OCI-LY7 (cell line): ENCODE data around the gene UBXN7.

Experiments used
- EZH2phosphoT487 ChIP-seq: fragments of 200-600 bp; sonication (generic); IDR thresholded peaks from 2 replicates; pipeline ENCODE4 v1.6.1; 2018; ENCODE audit warnings: low read depth, borderline replicate concordance, mild to moderate bottlenecking, mixed run types, antibody characterized with exemption, low read length, moderate library complexity, mixed read lengths
- TF ChIP-seq, protein P1 (sequence below): fragments of 200-600 bp; sonication (generic); conservative IDR thresholded peaks from 2 replicates; pipeline ENCODE4 v1.5.1; 2014; ENCODE audit warnings: mild to moderate bottlenecking, antibody characterized with exemption, low read length, moderate library complexity, mixed read lengths

- TF ChIP-seq, protein P1, sequence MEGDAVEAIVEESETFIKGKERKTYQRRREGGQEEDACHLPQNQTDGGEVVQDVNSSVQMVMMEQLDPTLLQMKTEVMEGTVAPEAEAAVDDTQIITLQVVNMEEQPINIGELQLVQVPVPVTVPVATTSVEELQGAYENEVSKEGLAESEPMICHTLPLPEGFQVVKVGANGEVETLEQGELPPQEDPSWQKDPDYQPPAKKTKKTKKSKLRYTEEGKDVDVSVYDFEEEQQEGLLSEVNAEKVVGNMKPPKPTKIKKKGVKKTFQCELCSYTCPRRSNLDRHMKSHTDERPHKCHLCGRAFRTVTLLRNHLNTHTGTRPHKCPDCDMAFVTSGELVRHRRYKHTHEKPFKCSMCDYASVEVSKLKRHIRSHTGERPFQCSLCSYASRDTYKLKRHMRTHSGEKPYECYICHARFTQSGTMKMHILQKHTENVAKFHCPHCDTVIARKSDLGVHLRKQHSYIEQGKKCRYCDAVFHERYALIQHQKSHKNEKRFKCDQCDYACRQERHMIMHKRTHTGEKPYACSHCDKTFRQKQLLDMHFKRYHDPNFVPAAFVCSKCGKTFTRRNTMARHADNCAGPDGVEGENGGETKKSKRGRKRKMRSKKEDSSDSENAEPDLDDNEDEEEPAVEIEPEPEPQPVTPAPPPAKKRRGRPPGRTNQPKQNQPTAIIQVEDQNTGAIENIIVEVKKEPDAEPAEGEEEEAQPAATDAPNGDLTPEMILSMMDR, result no peak
- TF ChIP-seq EZH2phosphoT487, result no peak
Observed at GRCh38 chr3:196340466-196340865, 91.8 kb downstream of the UBXN7 start.
